Stomach (tissue), 9 donors: ENCODE measurements around the gene ZNF283. TPM values are rescaled to one million over a fixed set of nuclear protein-coding genes. Genes with fewer than 3 reads are reported as not detected.

Experiments used
- DNase-seq, 2 donors: peaks; one replicate each; pipeline versions ENCODE4 v3.0.0 to v3.0.0-alpha.2; 2013 to 2019
- H3K27ac ChIP-seq, 5 donors: fragments of 200-600 bp in 4 of 5; sonication (generic) in 4 of 5; one replicate each; pipeline ENCODE4 v1.5.1; 2013 to 2019; ENCODE audit warnings: mild to moderate bottlenecking in 1 of 5, moderate library complexity in 1 of 5
- H3K27me3 ChIP-seq, 3 donors: fragments of 200-600 bp; sonication (generic); one replicate each; pipeline ENCODE4 v1.5.1; 2017 to 2019; ENCODE audit warnings: mixed run types in 1 of 3
- H3K36me3 ChIP-seq, 4 donors: fragments of 200-600 bp; sonication (generic); 1 replicate in 3 of 4; 2 replicates in 1 of 4; pipeline ENCODE4 v1.5.1; 2016 to 2019
- H3K4me1 ChIP-seq, 4 donors: fragments of 200-600 bp; sonication (generic); one replicate each; pipeline ENCODE4 v1.5.1; 2016 to 2019
- H3K4me3 ChIP-seq, 4 donors: fragments of 200-600 bp; sonication (generic) in 3 of 4; one replicate each; pipeline ENCODE4 v1.5.1; 2016 to 2019; ENCODE audit warnings: mild to moderate bottlenecking in 1 of 4
- H3K9me3 ChIP-seq, 4 donors: fragments of 200-600 bp; sonication (generic); one replicate each; pipeline ENCODE4 v1.5.1; 2016 to 2019
- EP300 ChIP-seq: sonication (generic); formaldehyde crosslinking; IDR thresholded peaks from one replicate; pipeline ENCODE4 v1.6.1; 2017; ENCODE audit warnings: antibody characterized with exemption
- POLR2A ChIP-seq, 4 donors: fragments of 450-650 bp; IDR thresholded peaks; one replicate each; pipeline ENCODE4 v1.6.1; 2016; ENCODE audit warnings: antibody characterized with exemption in 4 of 4, control low read depth in 2 of 4, mild to moderate bottlenecking in 1 of 4, moderate library complexity in 1 of 4
- POLR2AphosphoS5 ChIP-seq, 3 donors: sonication (generic); formaldehyde crosslinking; IDR thresholded peaks; one replicate each; pipeline ENCODE4 v1.6.1; 2016; ENCODE audit warnings: antibody characterized with exemption in 3 of 3
- WGBS, 5 donors: extraction: QIAGEN DNeasy Blood & Tissue Kit in 3 of 5; methylation state at CpG; one replicate each; pipeline versions ENCODE4 v1.1.5 to v1.1.7; 2013 to 2018; 5-methylcytosine and 5-hydroxymethylcytosine counted together
- intact Hi-C: fragments of 100-400 bp; cut with DNase I; formaldehyde crosslinking; loops from one replicate; pipeline ENCODE4 v1.15.1; 2023; ENCODE audit warnings: low total_unique reads
- polyA plus RNA-seq, 3 donors: library from polyadenylated mRNA; stranded (reverse); fragments of 200-250 nt; gene quantifications; one replicate each; pipeline ENCODE4 v1.2.3, GENCODE V29; 2013
- total RNA-seq, 5 donors: library from RNA; depleted of rRNA; stranded (reverse); fragments of >200 nt; gene quantifications; one replicate each; pipeline versions ENCODE4 v1.1.0 to v1.2.3, GENCODE V29; 2014 to 2016
- TF ChIP-seq, protein P1 (sequence below), 7 experiments: fragments of 450-650 bp in 4 of 7; fragments of 200-600 bp in 3 of 7; sonication (generic) in 3 of 7; IDR thresholded peaks; one replicate each; pipeline ENCODE4 v1.5.1; 2016 to 2019; ENCODE audit warnings: antibody characterized with exemption in 7 of 7, control low read depth in 2 of 7, mild to moderate bottlenecking in 1 of 7
- donor health status: healthy with polysubstance abuse.
- donor health status: Bipolar disorder and iron deficiency.
- donor health status: healthy.

Gene ZNF283
- total and polyA plus RNA-seq, 8 donors, result 0.61 to 46.6 (median 4.2) TPM; not detected in 1

DNA sequence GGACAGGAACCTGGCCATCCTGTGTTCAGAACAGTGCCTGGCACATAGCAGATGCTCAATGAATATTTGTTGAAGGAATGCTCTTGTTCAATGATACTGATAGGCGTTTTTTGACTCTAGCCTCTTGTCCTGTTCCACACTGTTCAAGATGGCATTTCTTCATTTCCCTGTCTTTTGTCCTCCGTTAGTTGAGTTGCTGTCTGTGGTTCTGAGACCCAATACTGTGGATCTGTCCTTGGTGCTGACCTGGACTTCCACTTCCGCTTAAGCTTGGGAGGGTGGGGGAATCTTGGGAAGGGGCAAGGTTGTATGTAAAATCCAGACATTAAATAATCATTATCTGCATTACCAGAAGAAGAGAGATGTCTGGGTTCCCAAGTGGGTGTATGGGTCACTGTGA lies 38.1 kb upstream of the ZNF283 start:
- H3K4me3 ChIP-seq, result no peak overlapping the region
- no peak for DNase-seq
- no peaks in the 10 kb centered on the region for H3K9me3 ChIP-seq
- peaks cover 9 to 15% (median 12%) of the 10 kb centered on the region in 4 donors for H3K4me1 ChIP-seq
- H3K27me3 ChIP-seq, result peaks cover 0 to 31% (median 4%) of the 10 kb centered on the region in 3 donors
- WGBS, 5 donors, result 6 to 9% (median 8%) methylated on average over 3 of the region's 3 CpGs
- no peak overlapping the region for H3K27ac ChIP-seq
- intact Hi-C loops, result no loop called here
- TF ChIP-seq POLR2A (IDR thresholded peaks at IDR 0.05) (no peak), EP300 (no peak)
- H3K36me3 ChIP-seq, result no peaks in the 10 kb centered on the region

DNA sequence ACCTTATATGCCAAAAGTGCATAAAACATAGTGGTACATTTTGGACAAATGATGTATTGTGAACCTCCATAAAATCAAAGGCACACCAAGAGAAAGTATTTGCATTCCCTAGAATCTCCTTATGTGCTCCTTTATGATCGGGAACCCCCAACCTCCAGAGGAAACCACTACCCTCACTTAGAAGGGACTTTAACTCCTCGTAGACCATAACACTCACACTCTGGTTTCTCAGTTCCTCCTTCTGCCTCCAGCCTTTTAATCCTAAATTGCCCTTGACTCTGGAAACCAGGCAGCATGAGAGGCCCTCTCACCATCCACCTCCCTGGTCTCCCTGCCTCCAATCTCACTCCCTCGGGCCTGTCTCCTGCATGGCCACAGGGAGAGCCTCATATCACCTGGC lies 36.5 kb upstream of the ZNF283 start:
- WGBS, 5 donors, result 28 to 39% (median 30%) methylated on average over 3 of the region's 3 CpGs
- TF ChIP-seq EP300 (no peak), POLR2AphosphoS5 (IDR thresholded peaks at IDR 0.05) (no peak), POLR2A (IDR thresholded peaks at IDR 0.05) (no peak)
- TF ChIP-seq, protein P1, sequence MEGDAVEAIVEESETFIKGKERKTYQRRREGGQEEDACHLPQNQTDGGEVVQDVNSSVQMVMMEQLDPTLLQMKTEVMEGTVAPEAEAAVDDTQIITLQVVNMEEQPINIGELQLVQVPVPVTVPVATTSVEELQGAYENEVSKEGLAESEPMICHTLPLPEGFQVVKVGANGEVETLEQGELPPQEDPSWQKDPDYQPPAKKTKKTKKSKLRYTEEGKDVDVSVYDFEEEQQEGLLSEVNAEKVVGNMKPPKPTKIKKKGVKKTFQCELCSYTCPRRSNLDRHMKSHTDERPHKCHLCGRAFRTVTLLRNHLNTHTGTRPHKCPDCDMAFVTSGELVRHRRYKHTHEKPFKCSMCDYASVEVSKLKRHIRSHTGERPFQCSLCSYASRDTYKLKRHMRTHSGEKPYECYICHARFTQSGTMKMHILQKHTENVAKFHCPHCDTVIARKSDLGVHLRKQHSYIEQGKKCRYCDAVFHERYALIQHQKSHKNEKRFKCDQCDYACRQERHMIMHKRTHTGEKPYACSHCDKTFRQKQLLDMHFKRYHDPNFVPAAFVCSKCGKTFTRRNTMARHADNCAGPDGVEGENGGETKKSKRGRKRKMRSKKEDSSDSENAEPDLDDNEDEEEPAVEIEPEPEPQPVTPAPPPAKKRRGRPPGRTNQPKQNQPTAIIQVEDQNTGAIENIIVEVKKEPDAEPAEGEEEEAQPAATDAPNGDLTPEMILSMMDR (IDR thresholded peaks at IDR 0.05), result no peak

DNA sequence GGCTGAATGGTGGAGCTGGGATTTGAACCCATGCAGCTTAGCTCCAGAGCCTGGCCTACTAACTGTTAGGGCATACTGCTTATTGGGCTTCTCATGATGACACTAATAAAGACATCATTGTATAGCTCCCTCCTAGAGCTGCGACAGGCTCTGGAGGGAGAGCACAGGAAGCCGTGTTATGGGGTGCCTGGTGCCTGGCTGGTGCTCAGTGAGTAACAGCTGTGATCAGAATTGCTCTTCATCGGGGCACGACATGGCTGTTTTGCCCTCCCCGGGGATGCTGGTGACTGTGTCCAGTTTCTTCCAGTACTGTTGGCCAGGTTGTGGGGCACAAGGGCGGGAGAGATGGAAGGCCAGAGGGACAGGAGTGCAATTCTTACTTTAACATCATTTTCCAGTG lies 30.0 kb upstream of the ZNF283 start:
- Histone ChIP-seq H3K4me3 (no peak overlapping the region), H3K36me3 (peaks cover 0 to 4% (median 0%) of the 10 kb centered on the region in 4 donors), H3K27ac (no peak overlapping the region), H3K9me3 (peaks cover 0 to 13% (median 0%) of the 10 kb centered on the region in 4 donors), H3K27me3 (peaks cover 0 to 74% (median 11%) of the 10 kb centered on the region in 3 donors), H3K4me1 (peaks cover 6 to 20% (median 15%) of the 10 kb centered on the region in 4 donors)
- TF ChIP-seq EP300, result no peak
- TF ChIP-seq POLR2A (IDR thresholded peaks at IDR 0.05), result no peak
- TF ChIP-seq, protein P1 (IDR thresholded peaks at IDR 0.05), result no peak
- no peak for TF ChIP-seq POLR2AphosphoS5 (IDR thresholded peaks at IDR 0.05)
- 46 to 73% (median 68%) methylated on average over 6 of the region's 6 CpGs for WGBS, 5 donors
- intact Hi-C loops, result no loop called here
- no peak for DNase-seq

More for the DNA sequence above, 36.5 kb upstream of the ZNF283 start:
- H3K4me3 ChIP-seq, result no peak overlapping the region
- peaks cover 0 to 32% (median 4%) of the 10 kb centered on the region in 3 donors for H3K27me3 ChIP-seq
- no peak overlapping the region for H3K27ac ChIP-seq
- H3K4me1 ChIP-seq, result no peaks in the 10 kb centered on the region
- no peak for DNase-seq
- peaks cover 0 to 6% (median 0%) of the 10 kb centered on the region in 4 donors for H3K9me3 ChIP-seq
- intact Hi-C loops, result no loop called here
- no peaks in the 10 kb centered on the region for H3K36me3 ChIP-seq

DNA sequence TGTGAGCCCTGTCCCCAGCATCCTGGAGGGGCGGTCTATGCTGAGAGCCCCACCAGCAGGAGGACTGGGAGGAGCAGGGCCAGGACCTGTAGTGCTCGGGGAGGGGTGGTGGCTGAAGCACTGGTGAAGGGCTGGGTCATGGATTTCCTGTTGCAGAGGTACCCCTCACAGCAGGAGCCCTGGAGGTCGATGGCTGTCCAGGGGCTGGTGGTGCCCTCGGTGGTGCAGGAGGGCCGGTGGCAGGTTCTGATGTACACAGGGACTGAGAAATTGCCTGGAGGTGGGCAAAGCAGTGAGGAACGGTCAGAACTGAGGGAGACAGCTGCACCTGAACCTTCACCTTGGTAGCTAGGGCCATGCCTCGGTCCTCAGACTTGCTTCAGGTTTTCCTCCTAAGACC lies 29.6 kb upstream of the ZNF283 start:
- intact Hi-C loops, result no loop called here
- WGBS, 5 donors, result 87 to 100% (median 90%) methylated on average over 3 to 7 of the region's 7 CpGs
- TF ChIP-seq POLR2A (IDR thresholded peaks at IDR 0.05), result no peak
- no peak for TF ChIP-seq EP300
- TF ChIP-seq, protein P1 (IDR thresholded peaks at IDR 0.05), result no peak
- TF ChIP-seq POLR2AphosphoS5 (IDR thresholded peaks at IDR 0.05), result no peak
- Histone ChIP-seq H3K4me3 (no peak overlapping the region), H3K36me3 (peaks cover 0 to 4% (median 0%) of the 10 kb centered on the region in 4 donors), H3K9me3 (peaks cover 0 to 13% (median 0%) of the 10 kb centered on the region in 4 donors), H3K27ac (no peak overlapping the region), H3K4me1 (peaks cover 6 to 20% (median 15%) of the 10 kb centered on the region in 4 donors), H3K27me3 (peaks cover 0 to 79% (median 11%) of the 10 kb centered on the region in 3 donors)
- DNase-seq, result no peak

DNA sequence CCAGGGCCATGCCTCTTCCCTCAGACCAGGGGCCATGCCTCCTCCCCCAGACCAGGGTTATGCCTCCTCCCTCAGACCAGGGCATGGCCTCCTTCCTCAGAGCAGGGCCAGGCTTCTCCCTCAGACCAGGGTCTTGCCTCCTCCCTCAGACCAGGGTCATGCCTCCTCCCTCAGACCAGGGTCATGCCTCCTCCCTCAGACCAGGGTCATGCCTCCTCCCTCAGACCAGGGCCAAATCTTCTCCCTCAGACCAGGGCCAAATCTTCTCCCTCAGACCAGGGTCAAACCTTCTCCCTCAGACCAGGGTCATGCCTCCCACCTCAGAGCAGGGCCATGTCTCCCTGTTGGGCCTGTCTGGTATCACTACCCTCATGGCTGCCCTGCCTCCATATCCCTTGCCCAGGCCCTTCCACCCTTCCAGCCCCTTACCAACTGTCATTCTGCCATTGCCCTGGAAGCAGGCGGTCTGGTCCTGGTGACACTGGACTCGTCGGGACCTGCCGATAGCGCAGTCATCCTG lies 29.0 kb upstream of the ZNF283 start:
- intact Hi-C loops, result no loop called here
- WGBS, 5 donors, result 18 to 49% (median 38%) methylated on average over 5 of the region's 5 CpGs

More for the DNA sequence above, 29.0 kb upstream of the ZNF283 start:
- Histone ChIP-seq H3K36me3 (peaks cover 0 to 4% (median 0%) of the 10 kb centered on the region in 4 donors), H3K4me1 (peaks cover 6 to 20% (median 15%) of the 10 kb centered on the region in 4 donors), H3K27me3 (peaks cover 0 to 76% (median 11%) of the 10 kb centered on the region in 3 donors), H3K4me3 (peak overlapping the region; percentile 42 to 59 (median 48)), H3K9me3 (peaks cover 0 to 13% (median 0%) of the 10 kb centered on the region in 4 donors), H3K27ac (peak overlapping the region in 1 of 5 donors; percentile 25)
- no peak for TF ChIP-seq POLR2A (IDR thresholded peaks at IDR 0.05)
- TF ChIP-seq EP300, result no peak
- TF ChIP-seq, protein P1 (IDR thresholded peaks at IDR 0.05), result no peak
- no peak for TF ChIP-seq POLR2AphosphoS5 (IDR thresholded peaks at IDR 0.05)
- no peak for DNase-seq
